HepG2 (cell line): ENCODE results near the gene ZNF169. TPM values are rescaled to one million over a fixed set of nuclear protein-coding genes. Genes with fewer than 3 reads are reported as not detected.
"Not testable (repeated sequence)": the region's sequence is repeated elsewhere in the genome, so short reads cannot be mapped to it uniquely, and the experiment has no call there.

Source experiments
- ATAC-seq: fragments of 200-7000 bp; cut with Tn5 transposase; 3 replicates; pipeline ENCODE4 v1.9.1; 2020; ENCODE audit warnings: mild to moderate bottlenecking, moderate library complexity
- BruUV-seq: library from RNA; stranded (reverse); fragments of 400-500 nt; replicated peaks from 2 replicates; lab custom pipeline; 2021; lab: Mats Ljungman, UMichigan
- CTCF ChIA-PET: fragments of 300-600 bp; formaldehyde crosslinking; extraction: SDS; loops from one replicate; lab custom pipeline; 2021; ENCODE audit warnings: low total read pairs, inconsistent platforms, low intra/inter-chr PET ratio; lab: Yijun Ruan, JAX
- POLR2A ChIA-PET: fragments of 350-600 bp; sonication (Branson Sonifier 250); formaldehyde crosslinking; loops from one replicate; lab custom pipeline; 2020; ENCODE audit warnings: antibody characterized with exemption, inconsistent platforms; lab: Yijun Ruan, JAX
- DNase-seq: peaks from one replicate; pipeline ENCODE4 v3.0.0-alpha.2; 2015; ENCODE audit warnings: low spot score
- FAIRE-seq: peaks from 3 replicates; lab custom pipeline; 2011; peaks lifted over from hg19 to GRCh38; lab: Jason Lieb, UNC
- H2AFZ ChIP-seq: one replicate; pipeline ENCODE4 v1.6.1; 2011; ENCODE audit warnings: low read length, inconsistent platforms
- H3K27ac ChIP-seq: fragments of 300-600 bp; 3 replicates; pipeline ENCODE4 v1.8.0; 2011; ENCODE audit warnings: mixed run types, mild to moderate bottlenecking, mixed read lengths, low read length, inconsistent platforms; ENCODE audit not compliant: insufficient read depth; ENCODE audit errors: extremely low read length
- H3K27me3 ChIP-seq, 2 experiments: fragments of 200-600 bp in 1 of 2; 2 replicates in 1 of 2; 3 replicates in 1 of 2; pipeline versions ENCODE4 v1.6.0 to v1.8.0; 2011; ENCODE audit warnings: low read length in 2 of 2, mild to moderate bottlenecking in 2 of 2, moderate library complexity in 2 of 2, inconsistent platforms in 1 of 2; ENCODE audit not compliant: insufficient read depth in 2 of 2, control insufficient read depth in 1 of 2
- H3K36me3 ChIP-seq, 2 experiments: fragments of 200-600 bp in 1 of 2; replicated peaks in 1 of 2; 2 replicates in 1 of 2; 3 replicates in 1 of 2; pipeline versions ENCODE4 v1.5.1 to v1.8.0; 2011; ENCODE audit warnings: low read length in 2 of 2, inconsistent platforms in 1 of 2; ENCODE audit not compliant: insufficient read depth in 2 of 2, control insufficient read depth in 1 of 2
- H3K4me1 ChIP-seq: 2 replicates; pipeline ENCODE4 v1.5.1; 2012; ENCODE audit warnings: low read length, inconsistent platforms; ENCODE audit not compliant: insufficient read depth
- H3K4me2 ChIP-seq: 2 replicates; pipeline ENCODE4 v1.6.0; 2011; ENCODE audit warnings: low read depth, low read length, inconsistent platforms
- H3K4me3 ChIP-seq, 3 experiments: fragments of 200-600 bp in 1 of 3; sonication (generic), shearing (Covaris generic) in 1 of 3; replicated peaks in 1 of 3; 2 replicates each; pipeline ENCODE4 v1.5.1; 2011 to 2016; ENCODE audit warnings: low read length in 3 of 3, inconsistent platforms in 2 of 3, low read depth in 2 of 3, mild to moderate bottlenecking in 2 of 3, control low read depth in 1 of 3, mixed read lengths in 1 of 3; ENCODE audit not compliant: insufficient read depth in 1 of 3
- H3K79me2 ChIP-seq: one replicate; pipeline ENCODE4 v1.6.1; 2011; ENCODE audit warnings: low read length, inconsistent platforms; ENCODE audit not compliant: insufficient read depth
- H3K9ac ChIP-seq: 2 replicates; pipeline ENCODE4 v1.6.0; 2011; ENCODE audit warnings: mild to moderate bottlenecking, low read depth, low read length, inconsistent platforms; ENCODE audit not compliant: insufficient read depth
- H3K9me3 ChIP-seq: 2 replicates; pipeline ENCODE4 v1.5.1; 2012; ENCODE audit warnings: mild to moderate bottlenecking, low read length
- H4K20me1 ChIP-seq: 2 replicates; pipeline ENCODE4 v1.6.0; 2011; ENCODE audit warnings: inconsistent platforms, mild to moderate bottlenecking, low read length, moderate library complexity; ENCODE audit not compliant: insufficient read depth
- SKI ChIP-seq: fragments of 450-650 bp; IDR thresholded peaks from one replicate; pipeline ENCODE4 v1.6.1; 2018; ENCODE audit warnings: mild to moderate bottlenecking; ENCODE audit not compliant: partially characterized antibody
- ZNF263 ChIP-seq: sonication (generic); formaldehyde crosslinking; IDR thresholded peaks from 2 replicates; pipeline ENCODE4 v1.4.0; 2020; ENCODE audit warnings: missing genetic modification reagents
- WGBS: methylation state at CpG from one replicate; pipeline ENCODE4 v1.1.6; 2017; ENCODE audit warnings: low lambda C conversion rate; 5-methylcytosine and 5-hydroxymethylcytosine counted together
- in situ Hi-C: cut with HindIII; loops from 2 replicates; pipeline ENCODE4 v1.10.0; 2017; ENCODE audit warnings: low pct_unique_long_range_greater_than_20kb; ENCODE audit not compliant: extremely low pct_ligation_motif_present
- intact Hi-C: fragments of 100-400 bp; cut with micrococcal nuclease; formaldehyde crosslinking; loops from one replicate; pipeline ENCODE4 v1.10.0; 2022; ENCODE audit not compliant: unreplicated experiment
- polyA plus RNA-seq, 8 experiments: library from polyadenylated mRNA; depleted of rRNA in 3 of 8; stranded (reverse) in 7 of 8; unstranded in 1 of 8; fragments of >200 nt; fragmentation: Illumina TruSeq in 4 of 8; extraction: Trizol in 4 of 8; gene quantifications; 2 replicates each; pipeline versions ENCODE4 v1.2.1 to v1.2.3, GENCODE V29; 2011 to 2016; ENCODE audit warnings: low read depth in 4 of 8, missing spikeins in 1 of 8, mixed read lengths in 1 of 8; ENCODE audit not compliant: insufficient read depth in 1 of 8
- total RNA-seq, 5 experiments: library from RNA; depleted of rRNA; stranded (reverse); fragments of >200 nt; fragmentation: Illumina TruSeq; extraction: Trizol; gene quantifications; 2 replicates each; pipeline ENCODE4 v1.2.3, GENCODE V29; 2016; ENCODE audit warnings: low read depth in 1 of 5
- TF ChIP-seq, protein P1 (sequence below): sonication (generic); formaldehyde crosslinking; IDR thresholded peaks from 2 replicates; pipeline ENCODE4 v1.5.1; 2020; ENCODE audit warnings: mild to moderate bottlenecking, missing genetic modification reagents, moderate library complexity
- TF ChIP-seq, protein P2 (sequence below): sonication (generic); formaldehyde crosslinking; IDR thresholded peaks from 2 replicates; pipeline ENCODE4 v1.5.0; 2020; ENCODE audit warnings: mild to moderate bottlenecking, missing genetic modification reagents, moderate library complexity

ZNF169 gene
- total and polyA plus RNA-seq, 2 of the 13 experiments (the other 11 are each of a cell fraction or from before 2014, with no cell fraction given), result 2.1 to 6.3 TPM

GRCh38 chr9:94323153-94323798 lies 64.2 kb downstream of the ZNF169 start:
- CTCF ChIA-PET, H2AFZ ChIP-seq, FAIRE-seq, H3K27me3 ChIP-seq, BruUV-seq, H3K27ac ChIP-seq, H3K9me3 ChIP-seq, H4K20me1 ChIP-seq, H3K9ac ChIP-seq, intact Hi-C loops, H3K79me2 ChIP-seq, H3K36me3 ChIP-seq, H3K4me1 ChIP-seq, POLR2A ChIA-PET, in situ Hi-C loops: not testable (repeated sequence)
- DNase-seq (peak; percentile 20), ATAC-seq (peak; percentile 74)
- peak overlapping the region; percentile 73 for H3K4me2 ChIP-seq
- 0% methylated on average over 4 of the region's 18 CpGs for WGBS
- H3K4me3 ChIP-seq, result peak overlapping the region; percentile 37 to 58 (median 39)
- TF ChIP-seq ZNF263 (CRISPR knock-in tag), result peak; percentile 78
- TF ChIP-seq, protein P1, sequence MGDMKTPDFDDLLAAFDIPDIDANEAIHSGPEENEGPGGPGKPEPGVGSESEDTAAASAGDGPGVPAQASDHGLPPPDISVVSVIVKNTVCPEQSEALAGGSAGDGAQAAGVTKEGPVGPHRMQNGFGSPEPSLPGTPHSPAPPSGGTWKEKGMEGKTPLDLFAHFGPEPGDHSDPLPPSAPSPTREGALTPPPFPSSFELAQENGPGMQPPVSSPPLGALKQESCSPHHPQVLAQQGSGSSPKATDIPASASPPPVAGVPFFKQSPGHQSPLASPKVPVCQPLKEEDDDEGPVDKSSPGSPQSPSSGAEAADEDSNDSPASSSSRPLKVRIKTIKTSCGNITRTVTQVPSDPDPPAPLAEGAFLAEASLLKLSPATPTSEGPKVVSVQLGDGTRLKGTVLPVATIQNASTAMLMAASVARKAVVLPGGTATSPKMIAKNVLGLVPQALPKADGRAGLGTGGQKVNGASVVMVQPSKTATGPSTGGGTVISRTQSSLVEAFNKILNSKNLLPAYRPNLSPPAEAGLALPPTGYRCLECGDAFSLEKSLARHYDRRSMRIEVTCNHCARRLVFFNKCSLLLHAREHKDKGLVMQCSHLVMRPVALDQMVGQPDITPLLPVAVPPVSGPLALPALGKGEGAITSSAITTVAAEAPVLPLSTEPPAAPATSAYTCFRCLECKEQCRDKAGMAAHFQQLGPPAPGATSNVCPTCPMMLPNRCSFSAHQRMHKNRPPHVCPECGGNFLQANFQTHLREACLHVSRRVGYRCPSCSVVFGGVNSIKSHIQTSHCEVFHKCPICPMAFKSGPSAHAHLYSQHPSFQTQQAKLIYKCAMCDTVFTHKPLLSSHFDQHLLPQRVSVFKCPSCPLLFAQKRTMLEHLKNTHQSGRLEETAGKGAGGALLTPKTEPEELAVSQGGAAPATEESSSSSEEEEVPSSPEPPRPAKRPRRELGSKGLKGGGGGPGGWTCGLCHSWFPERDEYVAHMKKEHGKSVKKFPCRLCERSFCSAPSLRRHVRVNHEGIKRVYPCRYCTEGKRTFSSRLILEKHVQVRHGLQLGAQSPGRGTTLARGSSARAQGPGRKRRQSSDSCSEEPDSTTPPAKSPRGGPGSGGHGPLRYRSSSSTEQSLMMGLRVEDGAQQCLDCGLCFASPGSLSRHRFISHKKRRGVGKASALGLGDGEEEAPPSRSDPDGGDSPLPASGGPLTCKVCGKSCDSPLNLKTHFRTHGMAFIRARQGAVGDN, result peak; percentile 7; the same call in 1 of the 2 replicates

GRCh38 chr9:94325583-94325982 lies 66.5 kb downstream of the ZNF169 start:
- peak; percentile 62 for ATAC-seq
- H2AFZ ChIP-seq, H3K9me3 ChIP-seq, H3K27me3 ChIP-seq, H3K79me2 ChIP-seq, POLR2A ChIA-PET, H3K9ac ChIP-seq, H3K36me3 ChIP-seq, intact Hi-C loops, H3K27ac ChIP-seq, H3K4me1 ChIP-seq, H4K20me1 ChIP-seq, DNase-seq, FAIRE-seq, BruUV-seq, in situ Hi-C loops, CTCF ChIA-PET: not testable (repeated sequence)
- TF ChIP-seq, protein P1, result 0 out of 2 replicates have a peak, but pooled peaks have one; percentile 18
- TF ChIP-seq SKI, result peak; percentile 28
- TF ChIP-seq, protein P2, sequence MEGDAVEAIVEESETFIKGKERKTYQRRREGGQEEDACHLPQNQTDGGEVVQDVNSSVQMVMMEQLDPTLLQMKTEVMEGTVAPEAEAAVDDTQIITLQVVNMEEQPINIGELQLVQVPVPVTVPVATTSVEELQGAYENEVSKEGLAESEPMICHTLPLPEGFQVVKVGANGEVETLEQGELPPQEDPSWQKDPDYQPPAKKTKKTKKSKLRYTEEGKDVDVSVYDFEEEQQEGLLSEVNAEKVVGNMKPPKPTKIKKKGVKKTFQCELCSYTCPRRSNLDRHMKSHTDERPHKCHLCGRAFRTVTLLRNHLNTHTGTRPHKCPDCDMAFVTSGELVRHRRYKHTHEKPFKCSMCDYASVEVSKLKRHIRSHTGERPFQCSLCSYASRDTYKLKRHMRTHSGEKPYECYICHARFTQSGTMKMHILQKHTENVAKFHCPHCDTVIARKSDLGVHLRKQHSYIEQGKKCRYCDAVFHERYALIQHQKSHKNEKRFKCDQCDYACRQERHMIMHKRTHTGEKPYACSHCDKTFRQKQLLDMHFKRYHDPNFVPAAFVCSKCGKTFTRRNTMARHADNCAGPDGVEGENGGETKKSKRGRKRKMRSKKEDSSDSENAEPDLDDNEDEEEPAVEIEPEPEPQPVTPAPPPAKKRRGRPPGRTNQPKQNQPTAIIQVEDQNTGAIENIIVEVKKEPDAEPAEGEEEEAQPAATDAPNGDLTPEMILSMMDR (CRISPR knock-in tag), result 0 out of 2 replicates have a peak, but pooled peaks have one; percentile 6
- Histone ChIP-seq H3K4me2 (peak overlapping the region; percentile 42; the same call in 1 of the 2 replicates), H3K4me3 (peak overlapping the region in 1 of 3 experiments; percentile 40; a peak in 1 of 6 replicates)
- WGBS, result 0% methylated on average over 5 of the region's 16 CpGs
